RCC 7860 (cell line): ENCODE results near the gene ZNF438.
"Not testable (repeated sequence)": the region's sequence is repeated elsewhere in the genome, so short reads cannot be mapped to it uniquely, and the experiment has no call there.

Source experiments
- DNase-seq: peaks from one replicate; pipeline ENCODE4 v3.0.0-alpha.2; 2015; ENCODE audit warnings: low spot score
- FAIRE-seq: peaks from 2 replicates; lab custom pipeline; 2012; peaks lifted over from hg19 to GRCh38; lab: Jason Lieb, UNC

The ZNF438 gene

DNA sequence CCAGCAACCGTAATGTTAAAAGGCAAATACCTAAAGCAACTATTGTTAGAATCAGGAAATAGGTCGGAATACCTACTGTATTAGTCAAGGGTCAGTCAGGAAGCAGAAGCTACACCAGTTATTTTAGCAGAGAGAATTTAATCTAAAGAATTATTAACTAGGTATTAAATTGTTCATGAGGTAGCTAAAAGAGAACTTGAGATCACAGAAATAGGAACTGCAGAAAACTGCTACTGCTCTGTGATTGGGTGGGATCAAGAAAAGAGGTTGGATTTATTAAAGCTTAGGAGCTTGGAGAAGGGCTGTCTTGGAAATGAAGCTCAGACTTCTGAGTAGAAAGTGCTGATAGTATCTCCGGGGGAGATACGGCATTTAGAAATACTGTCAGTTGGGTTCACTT, 20.0 kb upstream of the ZNF438 start:
- FAIRE-seq (peak; percentile 98), DNase-seq (peak; percentile 93)

- no peak for FAIRE-seq
- DNase-seq, result no peak
Measured at GRCh38 chr10:31042670-31043069, 11.0 kb upstream of the ZNF438 start.

DNA sequence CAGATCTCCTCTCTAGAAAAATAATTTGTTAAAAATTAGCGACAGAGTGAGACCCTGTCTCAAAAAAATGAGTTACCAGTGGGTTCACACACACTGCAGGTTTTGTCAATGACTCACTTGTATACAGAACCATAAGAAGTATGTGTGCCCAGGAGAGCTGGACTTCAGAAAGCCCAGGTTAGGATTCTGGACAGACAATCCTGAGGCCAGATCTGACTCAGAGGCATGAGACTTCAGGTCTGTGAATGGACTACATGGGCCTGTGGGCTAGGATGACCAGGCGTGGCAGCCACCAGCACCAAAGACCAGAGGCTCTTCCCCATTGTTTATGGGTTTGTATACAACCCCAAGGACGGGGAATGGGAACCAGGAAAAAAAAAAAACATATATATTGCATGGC, 9.3 kb upstream of the ZNF438 start:
- DNase-seq (peak; percentile 23), FAIRE-seq (no peak)

DNA sequence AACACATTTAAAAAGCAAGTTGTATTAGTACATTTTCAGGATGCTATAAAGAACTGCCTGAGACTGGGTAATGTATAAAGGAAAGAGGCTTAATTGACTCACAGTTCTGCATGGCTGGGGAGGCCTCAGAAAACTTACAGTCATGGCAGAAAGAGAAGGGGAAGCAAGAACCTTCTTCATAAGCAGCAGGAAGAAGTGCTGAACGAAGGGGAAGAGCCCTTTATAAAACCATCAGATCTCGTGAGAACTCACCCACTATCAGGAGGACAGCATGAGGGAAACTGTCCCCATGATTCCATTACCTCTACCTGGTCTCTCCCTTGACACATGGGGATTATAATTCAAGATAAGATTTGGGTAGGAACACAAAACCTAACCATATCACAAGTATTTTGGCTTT, 7.3 kb upstream of the ZNF438 start:
- DNase-seq, FAIRE-seq: not testable (repeated sequence)

- FAIRE-seq, result no peak
- DNase-seq, result no peak
Measured at GRCh38 chr10:31037749-31038148, 6.1 kb upstream of the ZNF438 start.

DNA sequence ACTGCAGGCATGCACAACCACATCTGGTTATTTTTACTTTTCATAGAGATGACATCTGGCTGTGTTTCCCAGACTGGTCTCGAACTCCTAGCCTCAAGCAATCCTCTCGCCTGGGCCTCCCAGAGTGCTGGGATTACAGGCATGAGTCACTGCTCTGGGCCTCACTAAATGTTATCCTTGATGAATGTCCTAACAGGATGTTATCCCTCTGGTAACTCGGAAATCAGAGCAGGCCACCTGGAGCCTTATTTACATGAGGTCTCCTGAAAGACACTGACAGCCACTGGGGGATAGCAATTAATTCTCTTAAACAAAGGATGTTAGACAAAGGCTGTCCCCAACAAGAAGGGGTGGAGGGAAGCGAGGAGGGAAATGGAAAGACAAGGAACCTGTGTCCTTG, 4.5 kb upstream of the ZNF438 start:
- DNase-seq, result peak; percentile 33
- no peak for FAIRE-seq

GRCh38 chr10:31035266-31035798, 3.7 kb upstream of the ZNF438 start:
- FAIRE-seq (no peak), DNase-seq (no peak)

GRCh38 chr10:31034098-31034909, 2.6 kb upstream of the ZNF438 start:
- DNase-seq (peak; percentile 83), FAIRE-seq (peak; percentile 81)

- FAIRE-seq (no peak), DNase-seq (no peak)
Measured at GRCh38 chr10:31033147-31033546, 1.5 kb upstream of the ZNF438 start.

DNA sequence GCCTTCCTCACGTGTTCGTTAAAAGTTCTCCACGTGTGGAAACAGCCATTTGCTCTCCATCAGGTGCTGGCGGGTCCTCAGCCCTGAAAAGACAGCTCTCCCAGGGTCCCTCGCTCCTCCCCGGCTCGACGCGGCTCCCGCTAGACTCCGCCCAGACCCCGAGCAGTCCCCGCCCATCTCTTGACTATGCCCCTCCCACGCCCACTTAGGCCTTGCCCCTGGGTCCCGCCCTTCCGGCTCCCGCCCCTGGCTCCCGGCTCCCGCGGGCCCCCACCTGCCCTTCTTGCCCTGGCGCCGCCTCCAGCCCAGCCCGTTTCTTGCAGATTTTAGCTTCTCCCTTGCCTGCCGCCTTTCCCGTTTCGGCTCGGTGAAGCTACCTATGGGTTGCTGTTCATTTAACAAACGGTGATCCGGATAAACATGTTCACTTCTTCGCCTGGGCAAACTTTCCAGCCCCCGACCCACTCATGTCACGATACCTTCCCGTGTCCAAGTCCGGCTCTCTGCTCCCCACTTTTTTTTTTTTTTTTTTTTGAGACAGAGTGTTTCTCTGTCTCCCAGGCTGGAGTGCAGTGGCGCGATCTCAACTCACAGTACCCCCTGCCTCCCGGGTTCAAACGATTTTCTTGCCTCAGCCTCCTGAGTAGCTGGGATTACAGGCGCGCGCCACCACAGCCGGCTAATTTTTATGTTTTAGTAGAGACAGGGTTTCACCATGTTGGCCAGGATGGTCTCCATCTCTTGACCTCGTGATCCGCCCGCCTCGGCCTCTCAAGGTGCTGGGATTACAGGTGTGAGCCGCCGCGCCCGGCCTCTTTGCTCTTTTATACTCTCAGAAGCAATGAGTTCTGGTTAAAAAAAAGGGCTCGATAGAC, 830 bp upstream of the ZNF438 start:
- DNase-seq (peak; percentile 85), FAIRE-seq (no peak)

DNA sequence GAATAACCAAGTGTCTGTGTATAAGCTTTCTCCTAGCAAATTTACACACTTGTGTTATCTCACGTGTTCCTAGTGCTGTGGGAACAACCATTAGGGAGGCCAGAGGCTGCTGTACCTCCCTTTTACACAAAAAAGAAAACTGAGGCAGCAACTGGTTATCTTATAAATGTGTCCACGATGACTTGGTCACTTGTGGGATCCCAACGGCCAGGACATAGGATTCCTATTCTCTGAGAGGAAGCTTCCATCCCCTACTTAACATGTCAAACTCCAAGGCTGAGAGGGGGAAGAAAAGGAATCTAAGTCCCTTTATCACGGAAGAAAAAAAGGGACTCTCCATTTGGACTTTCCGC, 484 bp downstream of the ZNF438 start:
- FAIRE-seq (no peak), DNase-seq (no peak)

DNA sequence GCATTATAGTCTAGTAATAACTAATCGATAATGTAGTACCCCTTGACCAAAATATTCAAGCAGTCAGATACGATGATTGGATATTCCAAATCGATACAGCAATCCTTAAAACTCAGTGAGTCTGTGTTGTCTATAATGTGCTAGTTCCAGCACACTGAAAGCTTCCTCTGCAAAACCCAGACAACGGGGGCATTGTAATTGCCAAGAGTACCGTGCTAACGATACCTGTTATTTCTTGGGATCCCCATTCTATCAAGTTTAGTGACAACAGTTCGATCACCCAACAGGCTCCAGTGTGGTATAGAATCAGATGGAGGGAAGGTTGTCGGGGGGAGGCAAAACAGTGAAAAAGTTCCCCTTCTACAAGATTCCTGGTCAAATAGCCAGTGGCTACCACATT, 865 bp downstream of the ZNF438 start:
- DNase-seq, result no peak
- no peak for FAIRE-seq

DNA sequence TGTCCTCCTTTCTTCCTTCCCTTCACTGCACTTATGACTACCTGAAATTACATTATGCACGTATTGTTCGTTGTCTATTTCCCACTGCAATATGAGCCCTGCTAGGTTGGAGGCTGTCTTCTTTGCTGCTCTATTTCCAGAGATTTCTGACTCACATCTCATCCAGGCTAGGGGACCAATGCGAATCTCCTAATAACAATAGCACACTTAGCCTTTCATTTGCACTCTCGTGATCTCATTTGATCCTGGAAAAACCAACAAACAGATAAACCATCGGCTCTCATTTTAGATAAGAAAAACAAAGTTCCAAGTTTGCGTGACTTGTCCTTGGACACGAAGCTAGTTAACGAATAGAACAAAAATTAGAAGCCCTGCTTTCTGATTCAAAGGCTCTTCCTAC, 1.4 kb downstream of the ZNF438 start:
- FAIRE-seq, result no peak
- DNase-seq, result no peak

DNA sequence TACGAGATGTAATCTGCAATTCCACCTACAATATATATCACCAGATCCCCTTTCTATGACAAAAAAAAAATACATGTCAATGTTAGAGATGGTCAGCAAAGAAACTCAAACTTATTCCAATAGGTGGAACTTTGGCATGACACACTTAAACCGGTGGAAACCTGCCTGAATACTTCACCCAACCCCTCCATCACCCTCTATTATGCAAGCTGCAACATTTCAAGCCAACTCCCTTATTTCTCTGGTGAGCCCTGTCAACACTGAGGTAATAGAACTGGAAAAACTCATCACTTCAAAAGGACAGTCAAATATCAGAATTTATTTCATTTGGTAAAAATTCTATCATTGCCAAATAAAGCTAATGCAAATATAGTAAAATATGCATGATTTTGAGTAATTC, 3.6 kb downstream of the ZNF438 start:
- FAIRE-seq (no peak), DNase-seq (no peak)

DNA sequence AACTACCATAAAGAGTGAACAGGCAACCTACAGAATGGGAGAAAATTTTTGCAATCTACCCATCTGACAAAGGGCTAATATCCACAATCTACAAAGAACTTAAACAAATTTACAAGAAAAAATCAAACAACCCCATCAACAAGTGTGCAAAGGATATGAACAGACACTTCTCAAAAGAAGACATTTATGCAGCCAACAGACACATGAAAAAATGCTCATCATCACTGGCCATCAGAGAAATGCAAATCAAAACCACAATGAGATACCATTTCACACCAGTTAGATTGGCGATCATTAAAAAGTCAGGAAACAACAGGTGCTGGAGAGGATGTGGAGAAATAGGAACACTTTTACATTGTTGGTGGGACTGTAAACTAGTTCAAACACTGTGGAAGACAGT, 5.4 kb downstream of the ZNF438 start:
- DNase-seq, FAIRE-seq: not testable (repeated sequence)

DNA sequence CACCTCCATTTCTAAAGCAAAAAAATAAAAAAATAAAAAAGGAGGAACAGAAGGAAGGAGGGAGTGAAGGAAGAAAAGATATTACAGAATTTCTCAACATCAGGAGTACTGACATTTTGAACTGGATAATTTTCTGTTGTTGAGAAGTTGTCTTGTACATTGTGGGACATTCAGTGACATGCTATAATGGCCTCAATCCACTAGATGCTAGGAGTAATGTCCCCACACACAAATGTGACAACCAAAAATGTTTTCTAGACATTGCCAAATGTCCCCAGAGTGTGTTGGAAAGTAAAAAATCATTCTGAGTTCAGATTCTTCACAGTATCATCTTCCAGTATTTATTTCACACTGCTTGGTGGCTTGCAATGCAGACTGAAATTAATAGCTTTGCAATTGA, 6.5 kb downstream of the ZNF438 start:
- DNase-seq, result no peak
- no peak for FAIRE-seq

DNA sequence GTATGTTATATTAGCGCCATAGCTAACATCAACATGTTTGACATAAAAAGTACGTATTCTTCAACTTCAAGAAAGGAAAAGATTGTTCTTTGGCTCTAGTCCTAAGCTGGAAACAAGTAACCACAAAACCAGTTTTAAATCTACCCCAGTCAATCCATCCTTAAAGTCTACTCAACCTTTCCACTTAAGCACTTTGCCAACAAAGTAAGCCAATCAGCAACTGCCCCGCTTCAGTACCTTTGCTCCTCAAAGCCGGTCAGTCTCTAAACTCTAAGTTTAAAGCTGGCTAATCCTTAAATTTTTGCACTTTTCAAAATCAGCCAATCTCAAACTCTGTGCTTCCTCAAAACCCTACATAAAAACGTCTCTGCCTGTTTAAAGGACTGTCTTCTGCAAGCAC, 8.1 kb downstream of the ZNF438 start:
- no peak for FAIRE-seq
- DNase-seq, result no peak

GRCh38 chr10:31020209-31020608, 11.5 kb downstream of the ZNF438 start:
- FAIRE-seq (no peak), DNase-seq (no peak)

- no peak for DNase-seq
- FAIRE-seq, result no peak
Measured at GRCh38 chr10:31018962-31019361, 12.7 kb downstream of the ZNF438 start.

DNA sequence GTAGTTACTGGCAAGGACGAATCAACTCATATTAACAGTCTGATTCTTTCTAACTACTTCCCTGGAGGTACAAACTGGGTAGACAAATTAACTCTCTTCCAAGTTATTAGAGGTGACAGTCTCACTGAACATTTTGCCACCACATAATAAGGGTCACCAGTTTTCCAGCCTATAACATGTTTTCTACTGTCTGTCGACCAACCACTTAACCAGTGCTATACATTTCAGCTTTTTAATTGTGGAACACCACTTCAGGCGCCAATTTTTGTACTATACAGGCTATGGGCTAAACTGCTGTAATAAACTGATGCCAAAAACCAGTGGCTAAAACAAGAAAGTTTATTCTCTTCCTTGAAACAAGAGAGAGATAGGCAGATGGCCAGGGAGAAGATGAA, 13.3 kb downstream of the ZNF438 start:
- FAIRE-seq, result no peak

DNA sequence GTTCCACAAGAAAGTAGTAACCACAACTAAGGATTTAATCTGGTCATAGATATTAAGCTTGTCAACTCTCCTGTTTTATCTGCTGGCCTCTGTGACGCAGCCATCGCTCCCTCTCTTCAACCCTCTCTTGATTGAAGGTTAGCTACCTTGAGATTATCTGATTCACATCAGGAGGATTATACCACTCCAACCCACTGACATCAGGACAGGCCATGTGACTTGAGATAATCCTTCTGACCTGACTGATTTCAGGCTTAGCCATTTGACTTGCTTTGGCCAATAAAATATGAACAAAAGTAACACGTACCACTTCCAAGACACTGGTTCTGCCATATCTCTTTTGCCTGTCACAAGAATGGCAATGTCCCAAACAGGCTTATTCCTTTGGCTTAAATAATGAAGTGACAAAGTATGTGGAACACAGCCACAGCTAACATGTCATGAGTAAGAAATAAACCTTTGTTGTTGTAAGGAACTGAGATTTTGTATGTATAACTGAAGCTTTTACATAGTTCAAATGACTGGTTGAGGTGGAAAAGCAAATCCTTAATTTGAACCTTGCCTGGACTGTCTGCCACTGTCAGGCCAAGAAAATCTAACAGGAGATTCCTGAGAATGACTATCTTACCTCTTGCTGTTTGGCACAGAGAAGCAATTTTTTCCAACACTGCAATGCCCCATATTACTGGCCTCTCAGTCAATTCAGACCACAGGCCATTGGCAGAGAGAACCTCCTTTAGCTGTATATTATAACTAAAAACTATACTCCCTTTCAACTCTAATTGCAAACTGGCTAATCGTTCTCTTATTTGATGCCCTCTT, 13.9 kb downstream of the ZNF438 start:
- FAIRE-seq (no peak), DNase-seq (no peak)

More for the DNA sequence above, 13.3 kb downstream of the ZNF438 start:
- no peak for DNase-seq
